Keratinocyte (primary cell): Measurements from ENCODE around the gene AZIN2. TPM values are rescaled to one million over a fixed set of nuclear protein-coding genes. Genes with fewer than 3 reads are reported as not detected.

Source experiments
- DNase-seq: peaks from one replicate; pipeline ENCODE4 v3.0.0-alpha.2; 2011; ENCODE audit warnings: low read depth, missing footprints, low spot score
- FAIRE-seq: peaks from 2 replicates; lab custom pipeline; 2011; peaks lifted over from hg19 to GRCh38; lab: Jason Lieb, UNC
- H2AFZ ChIP-seq: 2 replicates; pipeline ENCODE4 v1.6.0; 2012; ENCODE audit warnings: low read length, control low read depth, inconsistent platforms; ENCODE audit not compliant: control insufficient read depth
- H3K27ac ChIP-seq: 2 replicates; pipeline ENCODE4 v1.5.1; 2011; ENCODE audit warnings: low read length; ENCODE audit not compliant: control insufficient read depth, insufficient read depth
- H3K27me3 ChIP-seq: 3 replicates; pipeline ENCODE4 v1.6.0; 2011; ENCODE audit warnings: low read length; ENCODE audit not compliant: control insufficient read depth, insufficient read depth; ENCODE audit errors: extremely low read depth
- H3K36me3 ChIP-seq, 2 experiments: 2 replicates in 1 of 2; 3 replicates in 1 of 2; pipeline ENCODE4 v1.5.1; 2011; ENCODE audit warnings: low read length in 2 of 2, mild to moderate bottlenecking in 1 of 2; ENCODE audit not compliant: control insufficient read depth in 2 of 2, insufficient read depth in 2 of 2; ENCODE audit errors: extremely low read depth in 1 of 2
- H3K4me1 ChIP-seq: 3 replicates; pipeline ENCODE4 v1.5.1; 2011; ENCODE audit warnings: low read length; ENCODE audit not compliant: control insufficient read depth, insufficient read depth; ENCODE audit errors: extremely low read depth
- H3K4me2 ChIP-seq: 3 replicates; pipeline ENCODE4 v1.6.0; 2011; ENCODE audit warnings: low read depth, low read length; ENCODE audit not compliant: control insufficient read depth, insufficient read depth; ENCODE audit errors: extremely low read depth
- H3K4me3 ChIP-seq, 3 experiments: fragments of 200-600 bp in 1 of 3; sonication (generic) in 1 of 3; 2 replicates in 2 of 3; 3 replicates in 1 of 3; pipeline ENCODE4 v1.5.1; 2011 to 2016; ENCODE audit warnings: low read length in 3 of 3, mild to moderate bottlenecking in 3 of 3, control low read depth in 2 of 3, inconsistent platforms in 1 of 3, low read depth in 1 of 3, mixed read lengths in 1 of 3, mixed run types in 1 of 3, moderate library complexity in 1 of 3; ENCODE audit not compliant: control insufficient read depth in 2 of 3, insufficient read depth in 2 of 3; ENCODE audit errors: extremely low read depth in 1 of 3
- H3K79me2 ChIP-seq: 2 replicates; pipeline ENCODE4 v1.6.0; 2012; ENCODE audit warnings: low read length; ENCODE audit not compliant: control insufficient read depth, insufficient read depth
- H3K9ac ChIP-seq: 3 replicates; pipeline ENCODE4 v1.6.0; 2011; ENCODE audit warnings: low read length; ENCODE audit not compliant: control insufficient read depth, insufficient read depth; ENCODE audit errors: extremely low read depth
- H3K9me1 ChIP-seq: 3 replicates; pipeline ENCODE4 v1.6.0; 2011; ENCODE audit warnings: low read length; ENCODE audit not compliant: control insufficient read depth, insufficient read depth; ENCODE audit errors: extremely low read depth
- H3K9me3 ChIP-seq: 2 replicates; pipeline ENCODE4 v1.5.1; 2012; ENCODE audit warnings: low read depth, low read length; ENCODE audit not compliant: control insufficient read depth
- H4K20me1 ChIP-seq: 3 replicates; pipeline ENCODE4 v1.6.0; 2011; ENCODE audit warnings: low read length; ENCODE audit not compliant: control insufficient read depth, insufficient read depth; ENCODE audit errors: extremely low read depth
- CTCF ChIP-seq, 3 experiments: IDR thresholded peaks in 1 of 3; conservative IDR thresholded peaks in 1 of 3; optimal IDR thresholded peaks in 1 of 3; 2 replicates in 2 of 3; 3 replicates in 1 of 3; pipeline versions ENCODE3 to v1.5.1; 2011; ENCODE audit warnings: low read length in 3 of 3, mild to moderate bottlenecking in 3 of 3, moderate library complexity in 2 of 3, control low read depth in 1 of 3, inconsistent platforms in 1 of 3; ENCODE audit not compliant: insufficient read depth in 2 of 3; ENCODE audit errors: extremely low read depth in 1 of 3
- EZH2 ChIP-seq: IDR thresholded peaks from one replicate; pipeline ENCODE4 v1.6.1; 2012; ENCODE audit warnings: inconsistent platforms, mild to moderate bottlenecking, low read length, moderate library complexity
- dilution Hi-C: fragments of 300-500 bp; cut with MboI; formaldehyde crosslinking; loops from one replicate; pipeline ENCODE4 v1.7.0; 2020; ENCODE audit warnings: low sequenced_read_pairs; ENCODE audit not compliant: extremely low pct_ligation_motif_present
- polyA plus RNA-seq, 5 experiments: library from polyadenylated mRNA; depleted of rRNA in 3 of 5; stranded (reverse) in 3 of 5; stranded (forward) in 1 of 5; unstranded in 1 of 5; fragments of >200 nt; gene quantifications; 1 replicate in 1 of 5; 2 replicates in 3 of 5; 3 replicates in 1 of 5; pipeline versions ENCODE4 v1.2.1 to v1.2.3, GENCODE V29; 2011 to 2012; ENCODE audit warnings: missing spikeins in 2 of 5, low read depth in 1 of 5, low replicate concordance in 1 of 5

The AZIN2 gene
- polyA plus RNA-seq, 1 donor (not counting 4 experiments of a cell fraction or from before 2014, with no cell fraction given) = 6.7 TPM

- FAIRE-seq = peak; percentile 79
- dilution Hi-C loops = no loop called here
- TF ChIP-seq CTCF (optimal IDR thresholded peaks at IDR 0.05 in 1 of 3, IDR thresholded peaks at IDR 0.05 in 1 of 3, conservative IDR thresholded peaks at IDR 0.05 in 1 of 3; ENCODE audit: extremely low read depth in 1 of 3, insufficient read depth in 2 of 3, low read length in 3 of 3) (no peak), EZH2 (no peak)
These were observed 44.1 kb upstream of the AZIN2 start, which contains the start of gene AK2 for GRCh38 chr1:33036526-33037503. TSS of gene AK2 (minus strand) at chr1:33036883. CDS start at chr1:33036828, 55 bp downstream.

GRCh38 chr1:33039840-33040239, 41.1 kb upstream of the AZIN2 start:
- no peak for FAIRE-seq
- dilution Hi-C loops = no loop called here

More at GRCh38 chr1:33036526-33037503, 44.1 kb upstream of the AZIN2 start, which contains the start of gene AK2:
- Histone ChIP-seq H3K27me3 (no peaks in the 10 kb centered on the region), H3K4me2 (peak within 1 kb of the TSS; percentile 73), H4K20me1 (peaks cover 4% of the 10 kb centered on the region), H3K4me3 (peak within 1 kb of the TSS; percentile 83 to 96 (median 95)), H3K36me3 (peaks cover 3 to 12% of the 10 kb centered on the region in 2 experiments), H3K79me2 (peaks cover 49% of the 10 kb centered on the region), H2AFZ (peak within 1 kb of the TSS; percentile 48), H3K9me1 (no peaks in the 10 kb centered on the region), H3K4me1 (peaks cover 14% of the 10 kb centered on the region), H3K9me3 (no peaks in the 10 kb centered on the region), H3K27ac (peak within 1 kb of the TSS; percentile 94), H3K9ac (peak within 1 kb of the TSS; percentile 96)
- DNase-seq = peak; percentile 93

More at GRCh38 chr1:33039840-33040239, 41.1 kb upstream of the AZIN2 start:
- no peaks in the 10 kb centered on the region for H3K27me3 ChIP-seq
- no peak for TF ChIP-seq EZH2
- TF ChIP-seq CTCF (optimal IDR thresholded peaks at IDR 0.05 in 1 of 3, IDR thresholded peaks at IDR 0.05 in 1 of 3, conservative IDR thresholded peaks at IDR 0.05 in 1 of 3; ENCODE audit: extremely low read depth in 1 of 3, insufficient read depth in 2 of 3, low read length in 3 of 3) = no peak
- H3K27ac ChIP-seq = no peak overlapping the region
- peaks cover 19% of the 10 kb centered on the region for H3K79me2 ChIP-seq
- no peak overlapping the region for H3K4me2 ChIP-seq
- H3K9ac ChIP-seq = no peak overlapping the region
- peaks cover 13% of the 10 kb centered on the region for H3K4me1 ChIP-seq
- H2AFZ ChIP-seq = no peak overlapping the region
- H3K36me3 ChIP-seq = peaks cover 0 to 6% of the 10 kb centered on the region in 2 experiments
- H4K20me1 ChIP-seq = no peaks in the 10 kb centered on the region
- no peak for DNase-seq
- H3K9me3 ChIP-seq = no peaks in the 10 kb centered on the region
- no peak overlapping the region for H3K4me3 ChIP-seq
- H3K9me1 ChIP-seq = no peaks in the 10 kb centered on the region
